GM12878 (cell line): Measurements from ENCODE around the gene ASIC2. TPM values are rescaled to one million over a fixed set of nuclear protein-coding genes. Genes with fewer than 3 reads are reported as not detected.

ENCODE experiments used
- ATAC-seq: fragments of 200-7000 bp; cut with Tn5 transposase; 3 replicates; pipeline ENCODE4 v1.9.1; 2020; ENCODE audit warnings: mild to moderate bottlenecking, moderate library complexity
- BruUV-seq: library from RNA; stranded (reverse); fragments of 400-500 nt; replicated peaks from 2 replicates; lab custom pipeline; 2021; lab: Mats Ljungman, UMichigan
- CTCF ChIA-PET: fragments of 300-600 bp; sonication (Branson Sonifier 250); formaldehyde crosslinking; extraction: SDS; loops from one replicate; lab custom pipeline; 2021; ENCODE audit warnings: inconsistent platforms; lab: Yijun Ruan, JAX
- POLR2A ChIA-PET: fragments of 350-600 bp; formaldehyde crosslinking; extraction: SDS; loops from one replicate; lab custom pipeline; 2021; ENCODE audit warnings: inconsistent platforms; lab: Charles Lee
- RAD21 ChIA-PET: fragments of 300-600 bp; sonication (Branson Sonifier 250); formaldehyde crosslinking; loops from one replicate; lab custom pipeline; 2023; ENCODE audit warnings: antibody characterized with exemption; ENCODE audit not compliant: unreplicated experiment; lab: Charles Lee
- SMC1A ChIA-PET: fragments of 300-600 bp; sonication (Branson Sonifier 250); formaldehyde crosslinking; loops from one replicate; lab custom pipeline; 2023; ENCODE audit not compliant: unreplicated experiment, uncharacterized antibody; lab: Charles Lee
- DNase-seq: peaks from one replicate; pipeline ENCODE4 v3.0.0-alpha.2; 2011; ENCODE audit warnings: low read depth, low spot score
- FAIRE-seq: peaks from 3 replicates; lab custom pipeline; 2011; peaks lifted over from hg19 to GRCh38; lab: Jason Lieb, UNC
- H2AFZ ChIP-seq: 2 replicates; pipeline ENCODE4 v1.6.0; 2011; ENCODE audit warnings: low read depth, low read length, control low read depth; ENCODE audit not compliant: control insufficient read depth
- H3K27ac ChIP-seq: 2 replicates; pipeline ENCODE4 v1.5.1; 2011; ENCODE audit warnings: control low read depth; ENCODE audit not compliant: control insufficient read depth, insufficient read depth
- H3K27me3 ChIP-seq, 2 experiments: replicated peaks in 1 of 2; 2 replicates each; pipeline versions ENCODE4 v1.6.0 to v1.6.1; 2011; ENCODE audit warnings: low read length in 1 of 2; ENCODE audit not compliant: control insufficient read depth in 2 of 2, insufficient read depth in 2 of 2
- H3K36me3 ChIP-seq, 2 experiments: 2 replicates each; pipeline ENCODE4 v1.5.1; 2011; ENCODE audit warnings: low read length in 1 of 2; ENCODE audit not compliant: control insufficient read depth in 2 of 2, insufficient read depth in 2 of 2
- H3K4me1 ChIP-seq: 2 replicates; pipeline ENCODE4 v1.6.1; 2011; ENCODE audit warnings: mild to moderate bottlenecking, low read length, moderate library complexity, mixed read lengths; ENCODE audit not compliant: control insufficient read depth, insufficient read depth
- H3K4me2 ChIP-seq: 2 replicates; pipeline ENCODE4 v1.6.0; 2011; ENCODE audit warnings: control low read depth; ENCODE audit not compliant: control insufficient read depth, insufficient read depth
- H3K4me3 ChIP-seq: fragments of 200-600 bp; sonication (generic); 2 replicates; pipeline ENCODE4 v1.5.1; 2016
- H3K79me2 ChIP-seq: 2 replicates; pipeline ENCODE4 v1.6.0; 2011; ENCODE audit warnings: low read length; ENCODE audit not compliant: control insufficient read depth, insufficient read depth
- H3K9ac ChIP-seq: 2 replicates; pipeline ENCODE4 v1.8.0; 2011; ENCODE audit warnings: low read length, control low read depth, mixed read lengths; ENCODE audit not compliant: control insufficient read depth, insufficient read depth
- H3K9me3 ChIP-seq: replicated peaks from 3 replicates; pipeline ENCODE4 v1.5.1; 2011; ENCODE audit warnings: mild to moderate bottlenecking, low read length; ENCODE audit not compliant: control insufficient read depth, insufficient read depth
- H4K20me1 ChIP-seq: 2 replicates; pipeline ENCODE4 v1.6.0; 2011; ENCODE audit not compliant: control insufficient read depth, insufficient read depth
- CREM ChIP-seq: IDR thresholded peaks from 2 replicates; pipeline ENCODE4 v1.6.1; 2014; ENCODE audit warnings: antibody characterized with exemption, low read depth
- ESRRA ChIP-seq: IDR thresholded peaks from 2 replicates; pipeline ENCODE4 v1.6.1; 2012; ENCODE audit warnings: mild to moderate bottlenecking, low read length, improper control_type of control experiment
- FOS ChIP-seq: IDR thresholded peaks from 3 replicates; pipeline ENCODE4 v1.6.1; 2011; ENCODE audit warnings: borderline replicate concordance; ENCODE audit not compliant: insufficient read length; ENCODE audit errors: extremely low read depth
- JUND ChIP-seq: IDR thresholded peaks from 2 replicates; pipeline ENCODE4 v1.6.1; 2012; ENCODE audit warnings: low read depth, mild to moderate bottlenecking, low read length, improper control_type of control experiment, moderate library complexity
- PAX8 ChIP-seq: fragments of 450-650 bp; IDR thresholded peaks from 2 replicates; pipeline ENCODE4 v1.6.1; 2017; ENCODE audit warnings: mild to moderate bottlenecking, moderate library complexity
- POLR2A ChIP-seq: IDR thresholded peaks from 2 replicates; pipeline ENCODE4 v1.6.1; 2011; ENCODE audit warnings: low read depth, mild to moderate bottlenecking, low read length
- POU2F2 ChIP-seq: IDR thresholded peaks from 3 replicates; pipeline ENCODE4 v1.6.1; 2011; ENCODE audit warnings: low read depth, mild to moderate bottlenecking, low read length, borderline replicate concordance
- RCOR1 ChIP-seq: conservative IDR thresholded peaks from 2 replicates; pipeline ENCODE4 v1.6.1; 2012; ENCODE audit warnings: low read depth, low read length, improper control_type of control experiment
- STAT1 ChIP-seq: fragments of 450-650 bp; conservative IDR thresholded peaks from 2 replicates; pipeline ENCODE4 v1.6.1; 2014; ENCODE audit warnings: antibody characterized with exemption, mild to moderate bottlenecking
- STAT3 ChIP-seq: IDR thresholded peaks from 2 replicates; pipeline ENCODE4 v1.6.1; 2011; ENCODE audit warnings: low read depth, low read length, improper control_type of control experiment
- WGBS: methylation state at CpG from one replicate; pipeline ENCODE4 v1.1.6; 2016; ENCODE audit warnings: low lambda C conversion rate; ENCODE audit not compliant: insufficient replicate concordance, insufficient coverage; ENCODE audit errors: missing lambda C conversion rate; 5-methylcytosine and 5-hydroxymethylcytosine counted together
- in situ Hi-C: fragments of 300-500 bp; cut with MboI; formaldehyde crosslinking; loops from 9 replicates; pipeline ENCODE4 v1.14.3; 2018; ENCODE audit warnings: mixed read lengths
- intact Hi-C: fragments of 100-400 bp; cut with micrococcal nuclease; formaldehyde crosslinking; loops from one replicate; pipeline ENCODE4 v1.14.2; 2022; ENCODE audit not compliant: unreplicated experiment
- polyA plus RNA-seq, 11 experiments: library from polyadenylated mRNA; depleted of rRNA in 4 of 11; unstranded in 6 of 11; stranded (reverse) in 5 of 11; fragments of >200 nt; fragmentation: Nextera tagmentation in 4 of 11; fragmentation: Illumina TruSeq in 1 of 11; extraction: Ambion mirVana in 4 of 11; extraction: Trizol in 1 of 11; gene quantifications; 1 replicate in 1 of 11; 2 replicates in 10 of 11; pipeline versions ENCODE4 v1.2.1 to v1.2.3, GENCODE V29; 2011 to 2016; ENCODE audit warnings: inconsistent platforms in 2 of 11, missing spikeins in 2 of 11, low read depth in 1 of 11
- total RNA-seq, 4 experiments: library from RNA; depleted of rRNA in 3 of 4; stranded (reverse); fragments of >200 nt in 3 of 4; fragmentation: Illumina TruSeq in 1 of 4; extraction: Trizol in 1 of 4; gene quantifications; 2 replicates each; pipeline versions ENCODE4 v1.2.1 to v1.2.3, GENCODE V29; 2013 to 2021
- TF ChIP-seq, protein P1 (sequence below): fragments of 450-650 bp; IDR thresholded peaks from 2 replicates; pipeline ENCODE4 v1.6.1; 2017; ENCODE audit warnings: mild to moderate bottlenecking
- TF ChIP-seq, protein P2 (sequence below): IDR thresholded peaks from 2 replicates; pipeline ENCODE4 v1.6.1; 2012; ENCODE audit warnings: mild to moderate bottlenecking, low read depth, low read length
- TF ChIP-seq, protein P3 (sequence below): IDR thresholded peaks from 2 replicates; pipeline ENCODE4 v1.6.1; 2011; ENCODE audit warnings: low read depth, mild to moderate bottlenecking, low read length, moderate library complexity, borderline replicate concordance; ENCODE audit errors: extremely low read depth

ASIC2 gene
- total and polyA plus RNA-seq, 10 of the 15 experiments (the other 5 are each of a cell fraction or from before 2014, with no cell fraction given): not detected

DNA sequence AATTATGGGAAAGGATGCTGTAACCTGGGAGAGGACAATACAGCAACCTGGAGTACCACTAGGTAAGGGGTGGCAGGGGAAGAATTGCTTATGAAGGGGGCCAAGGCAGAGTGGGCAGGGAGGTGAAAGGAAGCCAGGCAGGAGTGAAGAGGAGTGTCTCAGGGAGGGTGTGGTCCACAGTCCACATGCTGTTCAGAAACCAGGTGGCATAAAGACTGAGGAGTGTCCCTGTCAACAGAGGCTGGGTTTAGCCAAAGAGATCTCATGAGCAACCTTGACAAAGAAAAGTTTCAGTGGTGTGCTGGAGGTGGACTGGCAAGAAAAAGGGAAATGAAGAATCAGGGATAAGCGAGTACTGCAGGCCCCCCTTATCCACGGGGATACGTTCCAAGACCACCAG, 213.0 kb downstream of the ASIC2 start:
- no peak overlapping the region for H3K27ac ChIP-seq
- no peak overlapping the region for H3K4me3 ChIP-seq
- DNase-seq: no peak
- ATAC-seq: no peak
- CTCF ChIA-PET: no interaction called here
- 0% methylated on average over 3 of the region's 3 CpGs for WGBS
- H2AFZ ChIP-seq: no peak overlapping the region
- no peaks in the 10 kb centered on the region for H3K4me1 ChIP-seq
- intact Hi-C loops: no loop called here
- H3K4me2 ChIP-seq: no peak overlapping the region
- TF ChIP-seq, protein P1, sequence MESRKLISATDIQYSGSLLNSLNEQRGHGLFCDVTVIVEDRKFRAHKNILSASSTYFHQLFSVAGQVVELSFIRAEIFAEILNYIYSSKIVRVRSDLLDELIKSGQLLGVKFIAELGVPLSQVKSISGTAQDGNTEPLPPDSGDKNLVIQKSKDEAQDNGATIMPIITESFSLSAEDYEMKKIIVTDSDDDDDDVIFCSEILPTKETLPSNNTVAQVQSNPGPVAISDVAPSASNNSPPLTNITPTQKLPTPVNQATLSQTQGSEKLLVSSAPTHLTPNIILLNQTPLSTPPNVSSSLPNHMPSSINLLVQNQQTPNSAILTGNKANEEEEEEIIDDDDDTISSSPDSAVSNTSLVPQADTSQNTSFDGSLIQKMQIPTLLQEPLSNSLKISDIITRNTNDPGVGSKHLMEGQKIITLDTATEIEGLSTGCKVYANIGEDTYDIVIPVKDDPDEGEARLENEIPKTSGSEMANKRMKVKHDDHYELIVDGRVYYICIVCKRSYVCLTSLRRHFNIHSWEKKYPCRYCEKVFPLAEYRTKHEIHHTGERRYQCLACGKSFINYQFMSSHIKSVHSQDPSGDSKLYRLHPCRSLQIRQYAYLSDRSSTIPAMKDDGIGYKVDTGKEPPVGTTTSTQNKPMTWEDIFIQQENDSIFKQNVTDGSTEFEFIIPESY: no peak
- TF ChIP-seq STAT1 (no peak), POLR2A (no peak), CREM (no peak), JUND (no peak), ESRRA (no peak), STAT3 (no peak), PAX8 (no peak), RCOR1 (no peak), POU2F2 (no peak), FOS (no peak)
- TF ChIP-seq, protein P2, sequence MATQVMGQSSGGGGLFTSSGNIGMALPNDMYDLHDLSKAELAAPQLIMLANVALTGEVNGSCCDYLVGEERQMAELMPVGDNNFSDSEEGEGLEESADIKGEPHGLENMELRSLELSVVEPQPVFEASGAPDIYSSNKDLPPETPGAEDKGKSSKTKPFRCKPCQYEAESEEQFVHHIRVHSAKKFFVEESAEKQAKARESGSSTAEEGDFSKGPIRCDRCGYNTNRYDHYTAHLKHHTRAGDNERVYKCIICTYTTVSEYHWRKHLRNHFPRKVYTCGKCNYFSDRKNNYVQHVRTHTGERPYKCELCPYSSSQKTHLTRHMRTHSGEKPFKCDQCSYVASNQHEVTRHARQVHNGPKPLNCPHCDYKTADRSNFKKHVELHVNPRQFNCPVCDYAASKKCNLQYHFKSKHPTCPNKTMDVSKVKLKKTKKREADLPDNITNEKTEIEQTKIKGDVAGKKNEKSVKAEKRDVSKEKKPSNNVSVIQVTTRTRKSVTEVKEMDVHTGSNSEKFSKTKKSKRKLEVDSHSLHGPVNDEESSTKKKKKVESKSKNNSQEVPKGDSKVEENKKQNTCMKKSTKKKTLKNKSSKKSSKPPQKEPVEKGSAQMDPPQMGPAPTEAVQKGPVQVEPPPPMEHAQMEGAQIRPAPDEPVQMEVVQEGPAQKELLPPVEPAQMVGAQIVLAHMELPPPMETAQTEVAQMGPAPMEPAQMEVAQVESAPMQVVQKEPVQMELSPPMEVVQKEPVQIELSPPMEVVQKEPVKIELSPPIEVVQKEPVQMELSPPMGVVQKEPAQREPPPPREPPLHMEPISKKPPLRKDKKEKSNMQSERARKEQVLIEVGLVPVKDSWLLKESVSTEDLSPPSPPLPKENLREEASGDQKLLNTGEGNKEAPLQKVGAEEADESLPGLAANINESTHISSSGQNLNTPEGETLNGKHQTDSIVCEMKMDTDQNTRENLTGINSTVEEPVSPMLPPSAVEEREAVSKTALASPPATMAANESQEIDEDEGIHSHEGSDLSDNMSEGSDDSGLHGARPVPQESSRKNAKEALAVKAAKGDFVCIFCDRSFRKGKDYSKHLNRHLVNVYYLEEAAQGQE: no peak
- TF ChIP-seq, protein P3, sequence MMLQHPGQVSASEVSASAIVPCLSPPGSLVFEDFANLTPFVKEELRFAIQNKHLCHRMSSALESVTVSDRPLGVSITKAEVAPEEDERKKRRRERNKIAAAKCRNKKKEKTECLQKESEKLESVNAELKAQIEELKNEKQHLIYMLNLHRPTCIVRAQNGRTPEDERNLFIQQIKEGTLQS: no peak
- BruUV-seq: no TSS peak
- no peak for FAIRE-seq
- no peaks in the 10 kb centered on the region for H3K79me2 ChIP-seq
- POLR2A ChIA-PET: no interaction called here
- RAD21 ChIA-PET: no interaction called here
- H3K36me3 ChIP-seq: no peaks in the 10 kb centered on the region
- H4K20me1 ChIP-seq: no peaks in the 10 kb centered on the region
- in situ Hi-C loops: no loop called here
- no peak overlapping the region for H3K9ac ChIP-seq
- H3K27me3 ChIP-seq: peaks cover 0 to 4% of the 10 kb centered on the region in 2 experiments; a peak in 2 of 4 replicates
- H3K9me3 ChIP-seq: no peaks in the 10 kb centered on the region
- SMC1A ChIA-PET: no interaction called here
